K562 (cell line): Measurements from ENCODE around the gene PSG4. TPM values are rescaled to one million over a fixed set of nuclear protein-coding genes. Genes with fewer than 3 reads are reported as not detected.
"Not testable (repeated sequence)": the region's sequence is repeated elsewhere in the genome, so short reads cannot be mapped to it uniquely, and the experiment has no call there.

Source experiments
- ATAC-seq: fragments of 200-7000 bp; cut with Tn5 transposase; 3 replicates; pipeline ENCODE4 v1.9.1; 2020; ENCODE audit warnings: moderate library complexity
- BruUV-seq: library from RNA; stranded (reverse); fragments of 400-500 nt; replicated peaks from 2 replicates; lab custom pipeline; 2021; lab: Mats Ljungman, UMichigan
- CTCF ChIA-PET: fragments of 300-600 bp; formaldehyde crosslinking; extraction: SDS; loops from one replicate; lab custom pipeline; 2021; ENCODE audit warnings: low intra/inter-chr PET ratio; lab: Yijun Ruan, JAX
- POLR2A ChIA-PET: fragments of 300-600, 350-650 bp; sonication (Branson Sonifier 250); formaldehyde crosslinking; extraction: SDS; loops from one replicate; lab custom pipeline; 2021; ENCODE audit warnings: antibody characterized with exemption, inconsistent platforms; lab: Yijun Ruan, JAX
- DNase-seq, 4 experiments: peaks; one replicate each; pipeline versions ENCODE4 v3.0.0 to v3.0.0-alpha.2; 2011 to 2018; ENCODE audit warnings: low spot score in 3 of 4, mixed read lengths in 3 of 4; ENCODE audit errors: extremely low read depth in 1 of 4
- FAIRE-seq: peaks from 2 replicates; lab custom pipeline; 2011; peaks lifted over from hg19 to GRCh38; lab: Jason Lieb, UNC
- H2AFZ ChIP-seq: 2 replicates; pipeline ENCODE4 v1.6.0; 2011; ENCODE audit warnings: low read depth, low read length, control low read depth, inconsistent platforms
- H3K27ac ChIP-seq: fragments of 200-600 bp; 3 replicates; pipeline ENCODE4 v1.8.0; 2011; ENCODE audit warnings: low read depth, mild to moderate bottlenecking, control low read depth, inconsistent platforms, low read length, moderate library complexity, mixed read lengths; ENCODE audit errors: extremely low read depth
- H3K27me3 ChIP-seq, 2 experiments: fragments of 300-600 bp in 1 of 2; 2 replicates in 1 of 2; 3 replicates in 1 of 2; pipeline versions ENCODE4 v1.6.0 to v1.8.0; 2011; ENCODE audit warnings: inconsistent platforms in 2 of 2, low read length in 2 of 2, mild to moderate bottlenecking in 1 of 2, mixed read lengths in 1 of 2, moderate library complexity in 1 of 2; ENCODE audit not compliant: control insufficient read depth in 2 of 2, insufficient read depth in 2 of 2
- H3K36me3 ChIP-seq: fragments of 300-600 bp; 3 replicates; pipeline ENCODE4 v1.8.0; 2011; ENCODE audit warnings: mild to moderate bottlenecking, low read length, inconsistent platforms; ENCODE audit not compliant: control insufficient read depth, insufficient read depth
- H3K4me1 ChIP-seq, 2 experiments: fragments of 200-600 bp in 1 of 2; replicated peaks in 1 of 2; 2 replicates in 1 of 2; 3 replicates in 1 of 2; pipeline versions ENCODE4 v1.5.1 to v1.8.0; 2011; ENCODE audit warnings: inconsistent platforms in 2 of 2, low read length in 2 of 2, mild to moderate bottlenecking in 1 of 2, mixed read lengths in 1 of 2, moderate library complexity in 1 of 2; ENCODE audit not compliant: control insufficient read depth in 2 of 2, insufficient read depth in 2 of 2
- H3K4me2 ChIP-seq: 2 replicates; pipeline ENCODE4 v1.6.1; 2011; ENCODE audit warnings: low read length, control low read depth, inconsistent platforms, mixed read lengths; ENCODE audit not compliant: insufficient read depth
- H3K4me3 ChIP-seq: fragments of 200-600 bp; sonication (generic), shearing (Covaris generic); 2 replicates; pipeline ENCODE4 v1.5.1; 2016; ENCODE audit warnings: control low read depth, inconsistent platforms
- H3K79me2 ChIP-seq: fragments of 200-600 bp; 3 replicates; pipeline ENCODE4 v1.8.0; 2011; ENCODE audit warnings: low read length, inconsistent platforms; ENCODE audit not compliant: control insufficient read depth, insufficient read depth
- H3K9ac ChIP-seq, 2 experiments: 2 replicates each; pipeline versions ENCODE4 v1.6.0 to v1.6.1; 2011; ENCODE audit warnings: low read depth in 2 of 2, low read length in 2 of 2, control low read depth in 1 of 2, inconsistent platforms in 1 of 2, mild to moderate bottlenecking in 1 of 2, mixed read lengths in 1 of 2; ENCODE audit not compliant: insufficient read depth in 1 of 2
- H3K9me1 ChIP-seq: one replicate; pipeline ENCODE4 v1.6.0; 2011; ENCODE audit warnings: inconsistent platforms, mild to moderate bottlenecking, low read length, moderate library complexity; ENCODE audit not compliant: control insufficient read depth, insufficient read depth
- H3K9me3 ChIP-seq: replicated peaks from 2 replicates; pipeline ENCODE4 v1.5.1; 2011; ENCODE audit warnings: low read depth, low read length, inconsistent platforms; ENCODE audit not compliant: control insufficient read depth, insufficient read depth
- H4K20me1 ChIP-seq: replicated peaks from 2 replicates; pipeline ENCODE4 v1.6.1; 2011; ENCODE audit warnings: low read length, inconsistent platforms, mixed read lengths; ENCODE audit not compliant: control insufficient read depth, insufficient read depth
- WGBS: fragments of 100-300 bp; shearing (Covaris generic); methylation state at CpG from one replicate; pipeline ENCODE4 v1.1.6; 2016; ENCODE audit warnings: low coverage, mixed read lengths; ENCODE audit not compliant: insufficient coverage; ENCODE audit errors: missing lambda C conversion rate; 5-methylcytosine and 5-hydroxymethylcytosine counted together
- in situ Hi-C: fragments of 300-500 bp; cut with MboI; formaldehyde crosslinking; loops from 4 replicates; pipeline ENCODE4 v1.15.0; 2018; ENCODE audit warnings: inconsistent platforms, mixed read lengths
- intact Hi-C: fragments of 100-400 bp; cut with micrococcal nuclease; formaldehyde crosslinking; loops from 2 replicates; pipeline ENCODE4 v1.14.2; 2022
- polyA plus RNA-seq, 8 experiments: library from polyadenylated mRNA; depleted of rRNA in 4 of 8; stranded (reverse) in 5 of 8; unstranded in 3 of 8; fragments of >200 nt; fragmentation: Nextera tagmentation in 2 of 8; fragmentation: Illumina TruSeq in 1 of 8; extraction: Ambion mirVana in 2 of 8; extraction: Trizol in 1 of 8; gene quantifications; 2 replicates each; pipeline versions ENCODE4 v1.2.1 to v1.2.3, GENCODE V29; 2011 to 2014; ENCODE audit warnings: inconsistent platforms in 1 of 8, missing spikeins in 1 of 8
- total RNA-seq, 7 experiments: library from RNA; depleted of rRNA in 6 of 7; stranded (reverse); fragments of >200 nt in 6 of 7; fragmentation: Illumina TruSeq in 2 of 7; extraction: Trizol in 2 of 7; gene quantifications; 2 replicates each; pipeline versions ENCODE4 v1.2.1 to v1.2.3, GENCODE V29; 2011 to 2021; ENCODE audit warnings: low replicate concordance in 1 of 7

The PSG4 gene
- total and polyA plus RNA-seq, 9 of the 15 experiments (the other 6 are each of a cell fraction or from before 2014, with no cell fraction given), result 0.03 TPM; not detected in 8

DNA sequence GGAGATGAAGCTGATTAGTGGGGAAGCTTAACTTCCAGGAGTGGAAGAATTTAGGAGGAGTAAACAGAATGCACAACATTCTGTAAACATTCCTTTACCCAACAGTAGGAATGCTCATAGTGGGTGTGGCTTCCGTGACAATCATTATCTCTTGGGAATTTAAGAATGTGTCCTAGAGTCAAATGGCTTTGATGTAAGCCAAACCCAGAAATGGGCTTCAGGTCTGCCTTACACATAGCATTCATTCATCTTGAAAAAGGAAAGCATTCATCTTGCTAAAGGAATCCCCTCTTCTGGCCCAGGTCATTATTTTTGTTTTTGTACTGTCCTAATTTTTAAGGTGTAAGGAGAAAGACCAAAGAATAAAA lies 43.2 kb upstream of the PSG4 start:
- H3K36me3 ChIP-seq, ATAC-seq, in situ Hi-C loops, H3K27ac ChIP-seq, H2AFZ ChIP-seq, FAIRE-seq, H3K9me1 ChIP-seq, H3K4me1 ChIP-seq, POLR2A ChIA-PET, intact Hi-C loops, H3K4me2 ChIP-seq, BruUV-seq, H3K9me3 ChIP-seq, H3K4me3 ChIP-seq, H3K27me3 ChIP-seq, H3K9ac ChIP-seq, H3K79me2 ChIP-seq, H4K20me1 ChIP-seq, DNase-seq: not testable (repeated sequence)
- 0% methylated on average over 1 of the region's 1 CpG for WGBS
- CTCF ChIA-PET, result interaction anchor here (0.5 kb wide), 1 partner anchor 758 kb away, joined by 3 read pairs; no protein-coding TSS in a partner anchor

DNA sequence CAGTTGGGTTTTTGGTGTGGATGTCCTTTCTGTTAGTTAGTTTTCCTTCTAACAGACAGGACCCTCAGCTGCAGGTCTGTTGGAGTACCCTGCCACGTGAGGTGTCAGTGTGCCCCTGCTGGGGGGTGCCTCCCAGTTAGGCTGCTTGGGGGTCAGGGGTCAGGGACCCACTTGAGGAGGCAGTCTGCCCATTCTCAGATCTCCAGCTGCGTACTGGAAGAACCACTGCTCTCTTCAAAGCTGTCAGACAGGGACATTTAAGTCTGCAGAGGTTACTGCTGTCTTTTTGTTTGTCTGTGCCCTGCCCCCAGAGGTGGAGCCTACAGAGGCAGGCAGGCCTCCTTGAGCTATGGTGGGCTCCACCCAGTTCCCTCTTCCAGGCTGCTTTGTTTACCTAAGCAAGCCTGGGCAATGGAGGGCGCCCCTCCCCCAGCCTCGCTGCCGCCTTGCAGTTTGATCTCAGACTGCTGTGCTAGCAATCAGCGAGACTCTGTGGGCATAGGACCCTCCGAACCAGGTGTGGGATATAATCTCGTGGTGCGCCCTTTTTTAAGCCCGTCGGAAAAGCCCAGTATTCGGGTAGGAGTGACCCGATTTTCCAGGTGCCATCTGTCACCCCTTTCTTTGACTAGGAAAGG lies 41.9 kb upstream of the PSG4 start:
- H3K36me3 ChIP-seq, H4K20me1 ChIP-seq, H2AFZ ChIP-seq, H3K4me1 ChIP-seq, in situ Hi-C loops, H3K79me2 ChIP-seq, FAIRE-seq, H3K4me2 ChIP-seq, H3K9me1 ChIP-seq, H3K27me3 ChIP-seq, DNase-seq, intact Hi-C loops, H3K9me3 ChIP-seq, H3K4me3 ChIP-seq, BruUV-seq, POLR2A ChIA-PET, ATAC-seq, H3K27ac ChIP-seq, H3K9ac ChIP-seq: not testable (repeated sequence)
- CTCF ChIA-PET, result interaction anchor here (0.6 kb wide), 1 partner anchor 297 kb away, joined by 3 read pairs; no protein-coding TSS in a partner anchor
- 2% methylated on average over 9 of the region's 13 CpGs for WGBS
